ENCODE measurements around the gene SMIM9.
A peak's percentile ranks its signal among the peaks of the same experiment; 100 is the strongest.

SMIM9 gene

DNA sequence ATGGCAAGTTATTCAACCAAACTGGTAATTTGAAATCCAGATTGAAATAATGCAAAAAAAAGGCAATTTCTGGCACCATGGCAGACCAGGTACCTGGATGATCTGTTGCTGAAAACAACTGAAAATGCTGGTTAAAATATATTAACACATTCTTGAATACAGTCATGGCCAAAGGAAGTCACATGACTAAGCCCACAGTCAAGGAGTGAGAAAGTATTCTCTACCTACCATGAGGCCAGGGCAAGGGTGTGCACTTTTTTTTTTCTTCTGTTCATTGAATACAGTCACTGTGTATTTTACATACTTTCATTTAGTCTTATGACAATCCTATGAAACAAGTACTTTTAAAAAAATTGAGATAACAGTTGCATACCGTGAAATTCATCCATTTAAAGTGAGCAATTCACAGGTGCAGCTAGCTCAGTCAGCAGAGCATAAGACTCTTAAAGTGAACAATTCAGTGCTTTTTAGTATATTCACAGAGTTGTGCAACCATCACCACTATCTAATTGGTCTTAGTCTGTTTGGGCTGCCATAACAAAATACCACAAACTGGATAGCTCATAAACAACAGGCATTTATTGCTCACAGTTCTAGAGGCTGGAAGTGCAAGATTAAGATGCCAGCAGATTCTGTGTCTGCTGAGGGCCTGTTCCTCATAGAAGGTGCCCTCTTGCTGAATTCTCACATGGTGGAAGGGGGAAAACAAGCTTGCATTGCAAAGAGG, 24.4 kb downstream of the SMIM9 start:
- no peaks in the 10 kb centered on the region for H3K36me3 ChIP-seq
- H3K27ac ChIP-seq = no peak overlapping the region
- H3K27me3 ChIP-seq (ENCODE audit: insufficient read depth, low read depth, severe bottlenecking) = peaks cover 7% of the 10 kb centered on the region
- DNase-seq = no peak
- H3K9me3 ChIP-seq (ENCODE audit: severe bottlenecking) = peaks cover 3% of the 10 kb centered on the region
- H3K4me3 ChIP-seq (ENCODE audit: low read depth, low read length) = no peak overlapping the region
- TF ChIP-seq, protein P1, sequence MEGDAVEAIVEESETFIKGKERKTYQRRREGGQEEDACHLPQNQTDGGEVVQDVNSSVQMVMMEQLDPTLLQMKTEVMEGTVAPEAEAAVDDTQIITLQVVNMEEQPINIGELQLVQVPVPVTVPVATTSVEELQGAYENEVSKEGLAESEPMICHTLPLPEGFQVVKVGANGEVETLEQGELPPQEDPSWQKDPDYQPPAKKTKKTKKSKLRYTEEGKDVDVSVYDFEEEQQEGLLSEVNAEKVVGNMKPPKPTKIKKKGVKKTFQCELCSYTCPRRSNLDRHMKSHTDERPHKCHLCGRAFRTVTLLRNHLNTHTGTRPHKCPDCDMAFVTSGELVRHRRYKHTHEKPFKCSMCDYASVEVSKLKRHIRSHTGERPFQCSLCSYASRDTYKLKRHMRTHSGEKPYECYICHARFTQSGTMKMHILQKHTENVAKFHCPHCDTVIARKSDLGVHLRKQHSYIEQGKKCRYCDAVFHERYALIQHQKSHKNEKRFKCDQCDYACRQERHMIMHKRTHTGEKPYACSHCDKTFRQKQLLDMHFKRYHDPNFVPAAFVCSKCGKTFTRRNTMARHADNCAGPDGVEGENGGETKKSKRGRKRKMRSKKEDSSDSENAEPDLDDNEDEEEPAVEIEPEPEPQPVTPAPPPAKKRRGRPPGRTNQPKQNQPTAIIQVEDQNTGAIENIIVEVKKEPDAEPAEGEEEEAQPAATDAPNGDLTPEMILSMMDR (IDR thresholded peaks at IDR 0.05; ENCODE audit: low read depth, low read length) = no peak

DNA sequence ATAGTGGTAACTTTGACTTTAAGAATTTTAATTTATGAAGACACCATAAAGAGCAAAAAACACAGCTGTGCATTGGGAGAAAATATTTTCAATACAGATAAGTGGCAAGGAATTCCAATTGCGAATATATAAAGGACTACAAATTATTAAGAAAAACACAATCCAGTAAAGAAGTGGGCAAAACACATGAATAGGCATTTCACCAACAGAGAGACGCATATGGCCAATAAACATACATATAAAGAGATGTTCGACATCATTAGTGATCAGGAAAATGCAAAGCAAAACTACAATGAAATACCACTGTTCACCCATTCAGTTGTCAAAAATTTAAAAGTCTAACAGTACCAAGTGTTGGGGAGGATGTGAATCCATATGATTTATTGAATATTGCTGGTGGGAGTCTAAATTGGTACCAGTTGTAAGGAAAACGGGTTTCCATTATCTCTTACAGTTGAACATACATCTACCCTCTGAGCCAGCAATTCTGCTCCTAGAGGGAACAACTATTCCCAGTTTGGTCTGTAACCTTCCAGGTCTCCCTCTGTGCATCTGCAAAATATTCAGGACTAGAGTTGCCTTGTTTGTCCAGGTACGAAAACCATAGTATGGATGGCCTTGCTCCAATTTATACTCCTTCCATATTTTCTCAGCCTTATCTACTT, 27.5 kb downstream of the SMIM9 start:
- Histone ChIP-seq H3K36me3 (no peaks in the 10 kb centered on the region; the same call in 1 of the 2 replicates), H3K27ac (no peak overlapping the region), H3K9me3 (ENCODE audit: severe bottlenecking) (peaks cover 3% of the 10 kb centered on the region), H3K27me3 (ENCODE audit: insufficient read depth, low read depth, severe bottlenecking) (peaks cover 5% of the 10 kb centered on the region), H3K4me3 (ENCODE audit: low read depth, low read length) (no peak overlapping the region)
- TF ChIP-seq, protein P1 (IDR thresholded peaks at IDR 0.05; ENCODE audit: low read depth, low read length) = no peak
- no peak for DNase-seq

DNA sequence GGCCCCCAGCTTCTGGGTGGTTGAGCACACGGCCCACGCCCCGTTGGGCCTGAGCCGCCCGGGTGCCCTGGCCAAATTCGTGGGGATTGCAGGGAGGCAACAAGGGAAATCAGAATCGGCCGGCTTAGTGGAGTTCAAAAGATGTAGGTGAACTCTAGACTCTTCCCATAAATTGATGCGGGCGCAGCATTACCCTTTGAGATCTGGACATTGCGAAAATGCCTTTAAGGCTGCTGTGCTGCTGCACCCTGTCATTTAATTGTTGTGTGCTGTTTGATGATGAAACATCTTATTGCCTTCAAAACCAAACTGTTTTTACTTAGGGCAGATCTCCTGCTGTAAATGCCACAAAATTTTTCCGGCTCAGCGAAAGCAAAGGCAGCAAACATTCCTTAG, 28.8 kb downstream of the SMIM9 start:
- H3K27ac ChIP-seq = no peak overlapping the region

DNA sequence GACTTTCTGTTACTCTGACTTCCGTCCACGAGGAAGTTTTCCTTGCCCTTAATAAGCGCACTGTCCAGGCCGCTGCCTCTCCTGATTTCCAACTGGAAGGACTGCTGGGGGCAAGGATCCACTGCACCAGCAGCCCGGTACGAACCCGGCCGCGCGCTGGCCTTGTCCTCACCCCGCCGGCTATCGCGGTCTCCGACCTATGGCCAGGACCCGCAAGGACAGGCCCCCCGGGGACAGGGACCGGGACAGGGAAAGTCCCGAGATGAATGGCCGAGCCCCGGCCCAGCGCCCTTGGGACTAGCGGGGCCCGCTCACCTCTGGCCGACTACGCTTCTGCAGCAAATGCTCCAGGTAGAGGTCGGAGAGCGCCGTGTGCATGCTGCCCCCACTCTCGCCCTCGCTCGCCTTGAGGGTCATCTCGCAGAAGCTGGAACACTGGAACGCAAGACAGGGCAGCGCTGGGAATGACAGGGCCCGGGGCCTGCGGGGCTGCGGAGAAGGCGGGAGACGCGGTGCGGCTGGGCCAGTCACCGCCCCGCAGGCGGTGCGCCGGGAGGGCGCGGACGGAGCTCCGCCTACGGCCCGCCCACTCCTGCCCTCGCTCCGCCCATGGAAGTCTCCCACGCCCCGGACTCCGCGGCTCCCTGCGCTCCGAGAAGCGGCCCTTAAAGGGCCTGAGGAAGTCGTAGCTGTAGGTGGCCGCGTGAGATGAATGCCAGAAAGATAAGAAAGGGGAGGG, 29.3 kb downstream of the SMIM9 start, which contains the start of gene MPP1:
MPP1 (minus strand) TSS at position 529 of the 739 bp plus-strand sequence; CDS start at position 417, 112 bp downstream.
- TF ChIP-seq, protein P1 (IDR thresholded peaks at IDR 0.05; ENCODE audit: low read depth, low read length) = no peak
- DNase-seq = peak; percentile 85
- H3K27me3 ChIP-seq (ENCODE audit: insufficient read depth, low read depth, severe bottlenecking) = peaks cover 7% of the 10 kb centered on the region
- H3K4me3 ChIP-seq (ENCODE audit: low read depth, low read length) = peak within 1 kb of the TSS; percentile 67
- H3K36me3 ChIP-seq = no peaks in the 10 kb centered on the region; the same call in 1 of the 2 replicates
- peak within 1 kb of the TSS; percentile 61 for H3K27ac ChIP-seq
- peaks cover 3% of the 10 kb centered on the region for H3K9me3 ChIP-seq (ENCODE audit: severe bottlenecking)

More for the DNA sequence above, 28.8 kb downstream of the SMIM9 start:
- H3K9me3 ChIP-seq (ENCODE audit: severe bottlenecking) = peaks cover 3% of the 10 kb centered on the region
- peak overlapping the region; percentile 67 for H3K4me3 ChIP-seq (ENCODE audit: low read depth, low read length)
- H3K36me3 ChIP-seq = no peaks in the 10 kb centered on the region; the same call in 1 of the 2 replicates
- TF ChIP-seq, protein P1 (IDR thresholded peaks at IDR 0.05; ENCODE audit: low read depth, low read length) = no peak
- DNase-seq = no peak
- H3K27me3 ChIP-seq (ENCODE audit: insufficient read depth, low read depth, severe bottlenecking) = peaks cover 5% of the 10 kb centered on the region

DNA sequence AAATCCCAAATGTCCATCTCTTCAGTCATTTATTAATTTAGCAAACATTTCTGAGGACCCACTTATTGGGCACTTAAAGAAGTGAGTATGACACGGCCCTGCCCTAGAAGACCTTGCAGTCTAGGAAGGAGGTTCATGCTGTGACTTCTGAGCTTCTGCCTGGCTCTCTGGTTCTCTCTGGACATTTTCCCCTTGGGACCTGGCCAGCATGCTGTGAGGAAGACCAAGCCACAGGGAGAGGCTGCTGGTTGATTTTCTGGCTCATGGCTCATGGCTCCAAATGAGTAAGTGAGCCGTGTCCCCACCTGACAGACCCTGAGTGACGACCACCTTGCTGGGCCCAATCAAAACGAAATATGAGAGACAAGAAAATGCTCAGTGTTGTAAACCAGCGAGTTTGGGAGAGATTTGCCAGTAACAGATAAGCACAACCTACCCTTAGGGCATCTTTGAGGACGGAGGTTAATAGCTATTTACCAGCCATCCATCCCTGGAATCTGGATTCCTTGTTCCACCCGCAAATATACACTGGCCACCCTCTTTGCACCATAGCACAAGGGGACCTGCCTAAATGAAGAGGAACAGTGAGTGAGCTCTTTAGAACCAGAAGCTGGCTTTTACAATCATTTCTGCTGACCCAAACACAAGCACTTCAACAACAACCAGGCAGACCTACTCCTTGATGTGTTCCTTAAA, 30.1 kb downstream of the SMIM9 start:
- DNase-seq = no peak
- no peaks in the 10 kb centered on the region; the same call in 1 of the 2 replicates for H3K36me3 ChIP-seq
- H3K9me3 ChIP-seq (ENCODE audit: severe bottlenecking) = peaks cover 3% of the 10 kb centered on the region
- H3K4me3 ChIP-seq (ENCODE audit: low read depth, low read length) = peak overlapping the region; percentile 67
- H3K27me3 ChIP-seq (ENCODE audit: insufficient read depth, low read depth, severe bottlenecking) = peaks cover 7% of the 10 kb centered on the region
- TF ChIP-seq, protein P1 (IDR thresholded peaks at IDR 0.05; ENCODE audit: low read depth, low read length) = no peak
- H3K27ac ChIP-seq = no peak overlapping the region; the same call in 1 of the 2 replicates
